K562 (cell line): ENCODE measurements around the gene CBFA2T3. TPM values are rescaled to one million over a fixed set of nuclear protein-coding genes. Genes with fewer than 3 reads are reported as not detected.

ENCODE experiments used
- ATAC-seq: fragments of 200-7000 bp; cut with Tn5 transposase; 3 replicates; pipeline ENCODE4 v1.9.1; 2020; ENCODE audit warnings: moderate library complexity
- BruUV-seq: library from RNA; stranded (reverse); fragments of 400-500 nt; replicated peaks from 2 replicates; lab custom pipeline; 2021; lab: Mats Ljungman, UMichigan
- CTCF ChIA-PET: fragments of 300-600 bp; formaldehyde crosslinking; extraction: SDS; loops from one replicate; lab custom pipeline; 2021; ENCODE audit warnings: low intra/inter-chr PET ratio; lab: Yijun Ruan, JAX
- POLR2A ChIA-PET: fragments of 300-600, 350-650 bp; sonication (Branson Sonifier 250); formaldehyde crosslinking; extraction: SDS; loops from one replicate; lab custom pipeline; 2021; ENCODE audit warnings: antibody characterized with exemption, inconsistent platforms; lab: Yijun Ruan, JAX
- DNase-seq, 4 experiments: peaks; one replicate each; pipeline versions ENCODE4 v3.0.0 to v3.0.0-alpha.2; 2011 to 2018; ENCODE audit warnings: low spot score in 3 of 4, mixed read lengths in 3 of 4; ENCODE audit errors: extremely low read depth in 1 of 4
- FAIRE-seq: peaks from 2 replicates; lab custom pipeline; 2011; peaks lifted over from hg19 to GRCh38; lab: Jason Lieb, UNC
- H2AFZ ChIP-seq: 2 replicates; pipeline ENCODE4 v1.6.0; 2011; ENCODE audit warnings: low read depth, low read length, control low read depth, inconsistent platforms
- H3K27ac ChIP-seq: fragments of 200-600 bp; 3 replicates; pipeline ENCODE4 v1.8.0; 2011; ENCODE audit warnings: low read depth, mild to moderate bottlenecking, control low read depth, inconsistent platforms, low read length, moderate library complexity, mixed read lengths; ENCODE audit errors: extremely low read depth
- H3K27me3 ChIP-seq, 2 experiments: fragments of 300-600 bp in 1 of 2; 2 replicates in 1 of 2; 3 replicates in 1 of 2; pipeline versions ENCODE4 v1.6.0 to v1.8.0; 2011; ENCODE audit warnings: inconsistent platforms in 2 of 2, low read length in 2 of 2, mild to moderate bottlenecking in 1 of 2, mixed read lengths in 1 of 2, moderate library complexity in 1 of 2; ENCODE audit not compliant: control insufficient read depth in 2 of 2, insufficient read depth in 2 of 2
- H3K36me3 ChIP-seq: fragments of 300-600 bp; 3 replicates; pipeline ENCODE4 v1.8.0; 2011; ENCODE audit warnings: mild to moderate bottlenecking, low read length, inconsistent platforms; ENCODE audit not compliant: control insufficient read depth, insufficient read depth
- H3K4me1 ChIP-seq, 2 experiments: fragments of 200-600 bp in 1 of 2; replicated peaks in 1 of 2; 2 replicates in 1 of 2; 3 replicates in 1 of 2; pipeline versions ENCODE4 v1.5.1 to v1.8.0; 2011; ENCODE audit warnings: inconsistent platforms in 2 of 2, low read length in 2 of 2, mild to moderate bottlenecking in 1 of 2, mixed read lengths in 1 of 2, moderate library complexity in 1 of 2; ENCODE audit not compliant: control insufficient read depth in 2 of 2, insufficient read depth in 2 of 2
- H3K4me2 ChIP-seq: 2 replicates; pipeline ENCODE4 v1.6.1; 2011; ENCODE audit warnings: low read length, control low read depth, inconsistent platforms, mixed read lengths; ENCODE audit not compliant: insufficient read depth
- H3K4me3 ChIP-seq: fragments of 200-600 bp; sonication (generic), shearing (Covaris generic); 2 replicates; pipeline ENCODE4 v1.5.1; 2016; ENCODE audit warnings: control low read depth, inconsistent platforms
- H3K79me2 ChIP-seq: fragments of 200-600 bp; 3 replicates; pipeline ENCODE4 v1.8.0; 2011; ENCODE audit warnings: low read length, inconsistent platforms; ENCODE audit not compliant: control insufficient read depth, insufficient read depth
- H3K9ac ChIP-seq, 2 experiments: 2 replicates each; pipeline versions ENCODE4 v1.6.0 to v1.6.1; 2011; ENCODE audit warnings: low read depth in 2 of 2, low read length in 2 of 2, control low read depth in 1 of 2, inconsistent platforms in 1 of 2, mild to moderate bottlenecking in 1 of 2, mixed read lengths in 1 of 2; ENCODE audit not compliant: insufficient read depth in 1 of 2
- H3K9me1 ChIP-seq: one replicate; pipeline ENCODE4 v1.6.0; 2011; ENCODE audit warnings: inconsistent platforms, mild to moderate bottlenecking, low read length, moderate library complexity; ENCODE audit not compliant: control insufficient read depth, insufficient read depth
- H3K9me3 ChIP-seq: replicated peaks from 2 replicates; pipeline ENCODE4 v1.5.1; 2011; ENCODE audit warnings: low read depth, low read length, inconsistent platforms; ENCODE audit not compliant: control insufficient read depth, insufficient read depth
- H4K20me1 ChIP-seq: replicated peaks from 2 replicates; pipeline ENCODE4 v1.6.1; 2011; ENCODE audit warnings: low read length, inconsistent platforms, mixed read lengths; ENCODE audit not compliant: control insufficient read depth, insufficient read depth
- E2F3 ChIP-seq: fragments of 250-450 bp; sonication (Bioruptor Pico); IDR thresholded peaks from 2 replicates; pipeline ENCODE4 v1.4.0; 2020; ENCODE audit warnings: mild to moderate bottlenecking
- HNRNPL ChIP-seq: fragments of 200-400 bp; formaldehyde crosslinking; IDR thresholded peaks from 2 replicates; pipeline ENCODE4 v1.6.1; 2017; ENCODE audit warnings: low read depth, mild to moderate bottlenecking, low read length
- HOMEZ ChIP-seq: fragments of 250-450 bp; sonication (Bioruptor Pico); IDR thresholded peaks from 2 replicates; pipeline ENCODE4 v1.4.0; 2020; ENCODE audit warnings: mild to moderate bottlenecking, moderate library complexity
- ILF3 ChIP-seq: fragments of 450-650 bp; IDR thresholded peaks from 2 replicates; pipeline ENCODE4 v1.6.1; 2018; ENCODE audit warnings: antibody characterized with exemption, mild to moderate bottlenecking, moderate library complexity, borderline replicate concordance
- NCOA1 ChIP-seq: fragments of 450-650 bp; IDR thresholded peaks from 2 replicates; pipeline ENCODE4 v1.6.1; 2016; ENCODE audit warnings: low read depth
- NFE2L1 ChIP-seq: fragments of 450-650 bp; IDR thresholded peaks from 2 replicates; pipeline ENCODE4 v1.6.1; 2016; ENCODE audit warnings: missing genetic modification characterization, low read depth, mild to moderate bottlenecking, missing compliant biosample characterization, moderate library complexity, borderline replicate concordance
- PKNOX1 ChIP-seq: fragments of 450-650 bp; IDR thresholded peaks from 2 replicates; pipeline ENCODE4 v1.6.1; 2016
- STAT6 ChIP-seq: sonication (generic); formaldehyde crosslinking; IDR thresholded peaks from 2 replicates; pipeline ENCODE4 v1.8.1; 2023; ENCODE audit warnings: mild to moderate bottlenecking, missing genetic modification reagents
- ZBTB11 ChIP-seq, 3 experiments: fragments of 200-800 bp in 1 of 3; fragments of 250-450 bp in 1 of 3; fragments of 450-650 bp in 1 of 3; sonication (Bioruptor Pico) in 1 of 3; sonication (Bioruptor generic) in 1 of 3; formaldehyde crosslinking in 1 of 3; IDR thresholded peaks; 2 replicates each; pipeline versions ENCODE4 v1.6.1 to v1.8.0; 2016 to 2022; ENCODE audit warnings: mild to moderate bottlenecking in 2 of 3, missing genetic modification characterization in 2 of 3, missing compliant biosample characterization in 1 of 3, moderate library complexity in 1 of 3
- WGBS: fragments of 100-300 bp; shearing (Covaris generic); methylation state at CpG from one replicate; pipeline ENCODE4 v1.1.6; 2016; ENCODE audit warnings: low coverage, mixed read lengths; ENCODE audit not compliant: insufficient coverage; ENCODE audit errors: missing lambda C conversion rate; 5-methylcytosine and 5-hydroxymethylcytosine counted together
- in situ Hi-C: fragments of 300-500 bp; cut with MboI; formaldehyde crosslinking; loops from 4 replicates; pipeline ENCODE4 v1.15.0; 2018; ENCODE audit warnings: inconsistent platforms, mixed read lengths
- intact Hi-C: fragments of 100-400 bp; cut with micrococcal nuclease; formaldehyde crosslinking; loops from 2 replicates; pipeline ENCODE4 v1.14.2; 2022
- polyA plus RNA-seq, 8 experiments: library from polyadenylated mRNA; depleted of rRNA in 4 of 8; stranded (reverse) in 5 of 8; unstranded in 3 of 8; fragments of >200 nt; fragmentation: Nextera tagmentation in 2 of 8; fragmentation: Illumina TruSeq in 1 of 8; extraction: Ambion mirVana in 2 of 8; extraction: Trizol in 1 of 8; gene quantifications; 2 replicates each; pipeline versions ENCODE4 v1.2.1 to v1.2.3, GENCODE V29; 2011 to 2014; ENCODE audit warnings: inconsistent platforms in 1 of 8, missing spikeins in 1 of 8
- total RNA-seq, 7 experiments: library from RNA; depleted of rRNA in 6 of 7; stranded (reverse); fragments of >200 nt in 6 of 7; fragmentation: Illumina TruSeq in 2 of 7; extraction: Trizol in 2 of 7; gene quantifications; 2 replicates each; pipeline versions ENCODE4 v1.2.1 to v1.2.3, GENCODE V29; 2011 to 2021; ENCODE audit warnings: low replicate concordance in 1 of 7

The CBFA2T3 gene
- total and polyA plus RNA-seq, 9 of the 15 experiments (the other 6 are each of a cell fraction or from before 2014, with no cell fraction given), result 2.3 to 145 (median 6.7) TPM

GRCh38 chr16:89020068-89020924, 43.3 kb upstream of the CBFA2T3 start:
- no peaks in the 10 kb centered on the region for H4K20me1 ChIP-seq
- TF ChIP-seq E2F3 (CRISPR knock-in tag) (no peak), STAT6 (CRISPR knock-in tag) (no peak), NCOA1 (no peak), PKNOX1 (peak; percentile 43; the same call in 1 of the 2 replicates), ZBTB11 (CRISPR knock-in tag; IDR thresholded peaks at IDR 0.05) (peak in 1 of 3 experiments; percentile 16; a peak in 1 of 6 replicates), HNRNPL (no peak), NFE2L1 (peak; percentile 97), HOMEZ (CRISPR knock-in tag) (no peak), ILF3 (no peak)

More at GRCh38 chr16:89020068-89020924, 43.3 kb upstream of the CBFA2T3 start:
- FAIRE-seq (peak; percentile 100), ATAC-seq (peak; percentile 90), DNase-seq (peak; percentile 81 to 90 (median 84))
- Histone ChIP-seq H3K27me3 (no peaks in the 10 kb centered on the region), H3K36me3 (no peaks in the 10 kb centered on the region), H2AFZ (peak overlapping the region; percentile 90), H3K9me1 (no peaks in the 10 kb centered on the region), H3K79me2 (0 out of 3 replicates have a peak, but pooled peaks cover 5% of the 10 kb centered on the region), H3K4me3 (peak overlapping the region; percentile 36), H3K4me1 (peaks cover 20 to 69% of the 10 kb centered on the region in 2 experiments), H3K9ac (peak overlapping the region; percentile 25 to 84), H3K27ac (peak overlapping the region; percentile 55), H3K4me2 (peak overlapping the region; percentile 68), H3K9me3 (peaks cover 8% of the 10 kb centered on the region)
- CTCF ChIA-PET, result no interaction called here
- intact Hi-C loops, result no loop called here
- in situ Hi-C loops, result no loop called here
- POLR2A ChIA-PET, result interaction anchor here (0.7 to 2.1 kb wide), 5 partner anchors 14 to 150 kb away, joined by 3 to 10 read pairs (median 4); no protein-coding TSS in a partner anchor
- TSS peak; percentile 67 for BruUV-seq
- WGBS, result 10% methylated on average over 21 of the region's 21 CpGs
